ENCODE data around the gene RIPK4.

DNA sequence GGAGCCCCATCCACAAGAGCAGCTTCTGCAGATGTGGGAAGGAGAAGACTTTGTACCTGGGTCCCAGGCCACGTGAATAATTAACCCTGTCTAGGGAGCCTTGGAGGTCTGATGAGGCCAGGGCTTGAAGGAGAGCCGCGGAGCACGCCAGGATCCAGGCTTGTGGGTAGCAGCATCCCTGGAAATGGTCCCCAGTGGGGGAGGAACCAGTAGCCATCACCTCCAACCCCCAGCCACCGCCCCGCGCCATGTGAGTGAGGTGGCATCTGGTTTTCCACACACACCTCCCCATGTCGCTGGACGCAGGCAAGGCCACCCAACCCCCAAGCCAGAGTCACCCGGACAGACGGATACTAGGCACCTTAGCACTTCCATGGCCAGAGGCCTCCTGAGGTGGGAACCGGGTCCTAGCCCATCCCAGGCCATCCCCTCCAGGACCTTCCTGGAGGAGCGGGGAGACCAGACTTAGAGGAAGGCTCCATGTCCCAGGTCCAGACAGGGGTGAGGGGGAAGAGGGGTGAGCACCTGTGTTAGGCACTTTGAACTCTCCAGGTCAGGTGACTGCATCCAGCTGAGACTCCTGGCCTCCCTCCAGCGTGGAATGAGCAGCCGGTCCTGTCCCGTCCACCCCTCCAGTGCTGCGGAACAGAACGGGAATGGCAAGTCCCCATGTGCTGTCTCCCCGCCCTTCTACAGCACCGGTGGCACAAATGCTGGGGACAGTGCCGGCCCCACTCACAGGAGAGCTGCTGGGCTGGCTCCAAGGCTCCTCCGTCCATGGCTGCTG lies 53.2 kb downstream of the RIPK4 start:
- TF ChIP-seq POLR2A (IDR thresholded peaks at IDR 0.05; ENCODE audit: low read depth, low read length) (no peak), TAF1 (IDR thresholded peaks at IDR 0.05; ENCODE audit: low read depth, low read length) (no peak), POLR2AphosphoS5 (IDR thresholded peaks at IDR 0.05; ENCODE audit: low read depth, low read length) (no peak), PAX5 (IDR thresholded peaks at IDR 0.05; ENCODE audit: insufficient read depth, low read length, severe bottlenecking) (no peak), SPI1 (IDR thresholded peaks at IDR 0.05; ENCODE audit: low read depth, low read length) (no peak), POU2F2 (IDR thresholded peaks at IDR 0.05; ENCODE audit: low read depth, low read length) (no peak)
